Measurements from ENCODE around the gene ARMCX1. TPM values are rescaled to one million over a fixed set of nuclear protein-coding genes. Genes with fewer than 3 reads are reported as not detected.

ARMCX1 gene
- total RNA-seq, 1 experiment from 2014 or later, result 22.4 TPM

DNA sequence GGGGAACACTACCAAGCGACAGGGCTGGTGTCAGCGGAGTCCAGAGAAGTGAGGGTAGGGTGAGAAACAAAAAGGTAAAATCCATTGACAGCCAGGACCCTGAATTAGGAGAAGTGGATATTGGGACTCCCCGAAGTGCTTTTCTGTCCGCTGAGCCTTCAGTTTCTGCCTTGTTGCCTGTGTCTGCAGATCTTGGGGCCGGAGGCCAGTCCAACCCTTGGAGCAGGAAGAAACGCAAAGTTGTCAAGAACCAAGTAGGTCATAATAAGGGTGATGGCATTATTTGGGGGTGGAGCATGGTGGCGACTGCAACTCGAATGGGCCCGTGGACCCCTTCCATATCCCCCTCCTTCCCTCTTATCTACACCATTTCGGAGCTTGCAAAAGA, 1.0 kb downstream of the ARMCX1 start:
- no peak for DNase-seq
- no CpG with 5 or more reads among the region's 10 CpGs for WGBS (ENCODE audit: extremely low coverage, insufficient read length, low lambda C conversion rate)
- H3K4me1 ChIP-seq (ENCODE audit: insufficient read depth, low read length), result no peaks in the 10 kb centered on the region
- Mint-ChIP-seq H3K4me1 (peaks cover 8 to 21% of the 10 kb centered on the region in 2 experiments; a peak in 3 of 4 replicates), H3K4me3 (peak overlapping the region; percentile 79 to 87), H3K27me3 (ENCODE audit: low read depth) (no peaks in the 10 kb centered on the region), H3K36me3 (ENCODE audit: insufficient read depth in 1 of 3, low read depth in 3 of 3) (peaks cover 22 to 35% (median 23%) of the 10 kb centered on the region in 3 experiments), H3K27ac (peak overlapping the region in 1 of 3 experiments; percentile 74; a peak in 1 of 7 replicates), H3K9me3 (peaks cover 61 to 76% of the 10 kb centered on the region in 2 experiments)
- no peak overlapping the region for H2BK20ac ChIP-seq (ENCODE audit: low read depth, low read length, poor library complexity, severe bottlenecking)
- H2BK5ac ChIP-seq (ENCODE audit: insufficient read length, low read length), result no peak overlapping the region
- H2BK12ac ChIP-seq (ENCODE audit: insufficient read length, low read depth, low read length), result no peak overlapping the region
- H3T11ph ChIP-seq (ENCODE audit: low read length), result no peak overlapping the region
- peak overlapping the region; percentile 59 for H3K4me2 ChIP-seq (ENCODE audit: insufficient read depth, insufficient read length, low read length)
- no peak overlapping the region for H3K4ac ChIP-seq (ENCODE audit: low read depth, low read length)
- H3K9ac ChIP-seq (ENCODE audit: extremely low read depth, insufficient read length, low read length), result no peak overlapping the region
- no peak overlapping the region for H3K23ac ChIP-seq (ENCODE audit: insufficient read length, low read depth, low read length)
- no peak overlapping the region for H4K5ac ChIP-seq (ENCODE audit: insufficient read length, low read depth, low read length)
- peaks cover 4% of the 10 kb centered on the region for H3K23me2 ChIP-seq (ENCODE audit: insufficient read length, low read depth, low read length, poor library complexity, severe bottlenecking)
- H3K27ac ChIP-seq (ENCODE audit: insufficient read length, low read depth, low read length), result no peak overlapping the region
- TF ChIP-seq, protein P1, sequence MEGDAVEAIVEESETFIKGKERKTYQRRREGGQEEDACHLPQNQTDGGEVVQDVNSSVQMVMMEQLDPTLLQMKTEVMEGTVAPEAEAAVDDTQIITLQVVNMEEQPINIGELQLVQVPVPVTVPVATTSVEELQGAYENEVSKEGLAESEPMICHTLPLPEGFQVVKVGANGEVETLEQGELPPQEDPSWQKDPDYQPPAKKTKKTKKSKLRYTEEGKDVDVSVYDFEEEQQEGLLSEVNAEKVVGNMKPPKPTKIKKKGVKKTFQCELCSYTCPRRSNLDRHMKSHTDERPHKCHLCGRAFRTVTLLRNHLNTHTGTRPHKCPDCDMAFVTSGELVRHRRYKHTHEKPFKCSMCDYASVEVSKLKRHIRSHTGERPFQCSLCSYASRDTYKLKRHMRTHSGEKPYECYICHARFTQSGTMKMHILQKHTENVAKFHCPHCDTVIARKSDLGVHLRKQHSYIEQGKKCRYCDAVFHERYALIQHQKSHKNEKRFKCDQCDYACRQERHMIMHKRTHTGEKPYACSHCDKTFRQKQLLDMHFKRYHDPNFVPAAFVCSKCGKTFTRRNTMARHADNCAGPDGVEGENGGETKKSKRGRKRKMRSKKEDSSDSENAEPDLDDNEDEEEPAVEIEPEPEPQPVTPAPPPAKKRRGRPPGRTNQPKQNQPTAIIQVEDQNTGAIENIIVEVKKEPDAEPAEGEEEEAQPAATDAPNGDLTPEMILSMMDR (conservative IDR thresholded peaks at IDR 0.05), result no peak
- H4K91ac ChIP-seq (ENCODE audit: insufficient read length, low read depth, low read length), result no peak overlapping the region
- no peak overlapping the region for H3K56ac ChIP-seq (ENCODE audit: insufficient read length, low read depth, low read length)
- no peak overlapping the region for H2AK5ac ChIP-seq (ENCODE audit: insufficient read length, low read length)
- no peak overlapping the region for H2BK120ac ChIP-seq (ENCODE audit: low read depth, low read length, poor library complexity, severe bottlenecking)
- H3K27me3 ChIP-seq (ENCODE audit: insufficient read depth, low read length), result no peaks in the 10 kb centered on the region
- H2AFZ ChIP-seq (ENCODE audit: low read length), result no peak overlapping the region
- H4K20me1 ChIP-seq (ENCODE audit: control insufficient read depth, insufficient read depth, insufficient read length), result no peaks in the 10 kb centered on the region
- no peak overlapping the region for H4K8ac ChIP-seq (replicated peaks; ENCODE audit: insufficient read length, low read depth, low read length)
- no peak overlapping the region for H2BK15ac ChIP-seq (ENCODE audit: low read depth, low read length)
- peaks cover 19% of the 10 kb centered on the region for H3K9me3 ChIP-seq (ENCODE audit: control insufficient read depth, low read depth, low read length)
- H3K79me2 ChIP-seq (ENCODE audit: insufficient read depth, low read length), result no peaks in the 10 kb centered on the region
- H3K18ac ChIP-seq (ENCODE audit: insufficient read length, low read depth, low read length), result no peak overlapping the region
- no peak overlapping the region for H3K14ac ChIP-seq (ENCODE audit: insufficient read depth, low read length)
- H3K79me1 ChIP-seq (ENCODE audit: insufficient read depth, low read depth, low read length, poor library complexity, severe bottlenecking), result no peaks in the 10 kb centered on the region
